Ascending aorta (tissue), 2 donors: ENCODE measurements around the gene TTC39A. TPM values are rescaled to one million over a fixed set of nuclear protein-coding genes. Genes with fewer than 3 reads are reported as not detected.

ENCODE experiments used
- DNase-seq, 2 donors: peaks; one replicate each; pipeline ENCODE4 v3.0.0-alpha.2; 2019; ENCODE audit warnings: low spot score in 2 of 2
- H3K27ac ChIP-seq, 2 donors: fragments of 200-600 bp; sonication (generic); one replicate each; pipeline ENCODE4 v1.5.1; 2016 to 2017; ENCODE audit warnings: mild to moderate bottlenecking in 1 of 2
- H3K27me3 ChIP-seq: fragments of 200-600 bp; sonication (generic); one replicate; pipeline ENCODE4 v1.5.1; 2017
- H3K36me3 ChIP-seq, 2 donors: fragments of 200-600 bp; sonication (generic); one replicate each; pipeline ENCODE4 v1.5.1; 2016
- H3K4me1 ChIP-seq, 2 donors: fragments of 200-600 bp; sonication (generic); one replicate each; pipeline ENCODE4 v1.5.1; 2016 to 2017; ENCODE audit warnings: mild to moderate bottlenecking in 1 of 2
- H3K4me3 ChIP-seq, 2 donors: fragments of 200-600 bp; sonication (generic); one replicate each; pipeline ENCODE4 v1.5.1; 2016 to 2017; ENCODE audit warnings: mild to moderate bottlenecking in 1 of 2
- H3K9me3 ChIP-seq, 2 donors: fragments of 200-600 bp; sonication (generic); one replicate each; pipeline ENCODE4 v1.5.1; 2016
- intact Hi-C: fragments of 100-400 bp; cut with DNase I; formaldehyde crosslinking; loops from one replicate; pipeline ENCODE4 v1.15.1; 2023
- total RNA-seq: library from RNA; depleted of rRNA; stranded (reverse); fragments of >200 nt; gene quantifications from one replicate; pipeline ENCODE4 v1.1.0, GENCODE V29; 2016
- TF ChIP-seq, protein P1 (sequence below), 3 experiments: fragments of 200-600 bp in 2 of 3; fragments of 450-650 bp in 1 of 3; sonication (generic) in 2 of 3; IDR thresholded peaks; one replicate each; pipeline ENCODE4 v1.5.1; 2016 to 2019; ENCODE audit warnings: antibody characterized with exemption in 3 of 3, mild to moderate bottlenecking in 1 of 3, moderate library complexity in 1 of 3

The TTC39A gene
- total RNA-seq, 1 donor from 2014 or later: not detected

DNA sequence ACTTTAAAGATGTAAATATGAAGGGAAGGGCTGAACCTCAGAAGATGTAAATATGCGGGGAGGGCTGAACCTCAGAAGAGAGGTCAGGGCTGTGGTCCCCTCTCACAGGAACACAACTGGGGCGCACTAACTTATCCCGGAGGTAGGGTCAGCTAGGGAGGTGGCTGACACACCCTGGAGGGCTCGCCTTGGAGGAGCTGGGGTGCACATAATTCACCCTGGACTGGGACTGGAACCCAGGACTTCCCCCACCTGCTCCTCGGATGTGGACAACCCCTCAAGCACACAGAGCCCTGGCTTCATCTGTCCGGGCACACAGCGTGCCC is 13.9 kb upstream of the TTC39A start:
- no peak overlapping the region for H3K27ac ChIP-seq
- TF ChIP-seq, protein P1, sequence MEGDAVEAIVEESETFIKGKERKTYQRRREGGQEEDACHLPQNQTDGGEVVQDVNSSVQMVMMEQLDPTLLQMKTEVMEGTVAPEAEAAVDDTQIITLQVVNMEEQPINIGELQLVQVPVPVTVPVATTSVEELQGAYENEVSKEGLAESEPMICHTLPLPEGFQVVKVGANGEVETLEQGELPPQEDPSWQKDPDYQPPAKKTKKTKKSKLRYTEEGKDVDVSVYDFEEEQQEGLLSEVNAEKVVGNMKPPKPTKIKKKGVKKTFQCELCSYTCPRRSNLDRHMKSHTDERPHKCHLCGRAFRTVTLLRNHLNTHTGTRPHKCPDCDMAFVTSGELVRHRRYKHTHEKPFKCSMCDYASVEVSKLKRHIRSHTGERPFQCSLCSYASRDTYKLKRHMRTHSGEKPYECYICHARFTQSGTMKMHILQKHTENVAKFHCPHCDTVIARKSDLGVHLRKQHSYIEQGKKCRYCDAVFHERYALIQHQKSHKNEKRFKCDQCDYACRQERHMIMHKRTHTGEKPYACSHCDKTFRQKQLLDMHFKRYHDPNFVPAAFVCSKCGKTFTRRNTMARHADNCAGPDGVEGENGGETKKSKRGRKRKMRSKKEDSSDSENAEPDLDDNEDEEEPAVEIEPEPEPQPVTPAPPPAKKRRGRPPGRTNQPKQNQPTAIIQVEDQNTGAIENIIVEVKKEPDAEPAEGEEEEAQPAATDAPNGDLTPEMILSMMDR (IDR thresholded peaks at IDR 0.05): no peak
- H3K36me3 ChIP-seq: no peaks in the 10 kb centered on the region
- intact Hi-C loops: no loop called here
- no peak for DNase-seq
- H3K27me3 ChIP-seq: peaks cover 12% of the 10 kb centered on the region
- peaks cover 5 to 6% of the 10 kb centered on the region in 2 donors for H3K4me1 ChIP-seq
- no peaks in the 10 kb centered on the region for H3K9me3 ChIP-seq
- H3K4me3 ChIP-seq: no peak overlapping the region

DNA sequence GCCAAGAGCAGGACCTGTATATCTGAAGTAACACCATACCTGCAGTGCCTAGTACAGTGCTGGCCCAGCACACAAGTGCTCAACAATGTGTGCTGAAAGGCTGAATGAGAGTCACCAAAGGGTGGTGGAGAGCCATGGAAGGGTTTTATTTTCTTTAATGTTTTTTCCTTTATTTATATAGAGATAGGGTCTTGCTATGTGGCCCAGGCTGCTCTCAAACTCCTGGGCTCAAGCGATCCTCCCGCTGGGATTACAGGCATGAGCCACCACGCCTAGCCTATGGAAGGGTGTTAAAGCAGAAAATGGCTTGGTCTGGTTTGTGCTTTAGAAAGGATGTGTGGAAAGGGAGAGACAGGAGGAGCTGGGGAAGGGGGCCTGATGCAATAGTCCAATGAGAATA is 13.3 kb upstream of the TTC39A start:
- intact Hi-C loops: no loop called here
- Histone ChIP-seq H3K4me3 (no peak overlapping the region), H3K9me3 (no peaks in the 10 kb centered on the region), H3K27ac (no peak overlapping the region), H3K4me1 (peaks cover 5 to 6% of the 10 kb centered on the region in 2 donors), H3K36me3 (no peaks in the 10 kb centered on the region), H3K27me3 (peaks cover 12% of the 10 kb centered on the region)
- TF ChIP-seq, protein P1 (IDR thresholded peaks at IDR 0.05): no peak
- no peak for DNase-seq

DNA sequence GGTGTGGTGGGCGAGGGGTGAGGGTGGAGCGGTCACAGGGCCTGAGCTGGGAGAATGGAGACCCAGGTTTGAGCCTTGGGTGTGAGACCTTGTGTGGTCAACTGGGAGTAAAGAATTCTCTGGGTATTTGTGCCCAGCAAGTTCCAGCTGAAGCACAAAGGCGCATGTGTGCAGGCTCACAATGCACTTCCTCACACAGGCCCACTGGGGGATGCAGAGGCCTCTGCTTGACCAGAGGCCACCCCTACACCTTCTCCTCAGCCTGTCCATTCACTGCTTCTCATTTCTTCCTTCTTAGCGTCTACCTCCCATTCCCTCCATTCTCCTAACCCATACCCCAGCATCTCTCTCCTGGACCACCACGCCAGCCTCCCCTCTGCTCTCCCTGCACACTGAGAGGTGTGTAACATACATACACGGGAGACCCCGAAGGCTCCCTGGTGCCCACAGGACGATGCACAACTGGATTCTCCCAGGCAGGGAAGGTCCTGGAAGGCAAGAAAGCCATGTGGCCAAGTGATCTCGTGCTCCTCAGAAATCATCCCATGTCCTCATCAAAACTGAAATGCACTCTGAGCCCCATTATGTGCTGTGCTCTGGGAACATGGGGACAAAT is 12.3 kb upstream of the TTC39A start:
- Histone ChIP-seq H3K4me3 (no peak overlapping the region), H3K27ac (no peak overlapping the region), H3K9me3 (no peaks in the 10 kb centered on the region), H3K4me1 (peaks cover 5 to 6% of the 10 kb centered on the region in 2 donors), H3K36me3 (no peaks in the 10 kb centered on the region), H3K27me3 (peaks cover 12% of the 10 kb centered on the region)
- DNase-seq: no peak
- TF ChIP-seq, protein P1 (IDR thresholded peaks at IDR 0.05): no peak
- intact Hi-C loops: no loop called here

DNA sequence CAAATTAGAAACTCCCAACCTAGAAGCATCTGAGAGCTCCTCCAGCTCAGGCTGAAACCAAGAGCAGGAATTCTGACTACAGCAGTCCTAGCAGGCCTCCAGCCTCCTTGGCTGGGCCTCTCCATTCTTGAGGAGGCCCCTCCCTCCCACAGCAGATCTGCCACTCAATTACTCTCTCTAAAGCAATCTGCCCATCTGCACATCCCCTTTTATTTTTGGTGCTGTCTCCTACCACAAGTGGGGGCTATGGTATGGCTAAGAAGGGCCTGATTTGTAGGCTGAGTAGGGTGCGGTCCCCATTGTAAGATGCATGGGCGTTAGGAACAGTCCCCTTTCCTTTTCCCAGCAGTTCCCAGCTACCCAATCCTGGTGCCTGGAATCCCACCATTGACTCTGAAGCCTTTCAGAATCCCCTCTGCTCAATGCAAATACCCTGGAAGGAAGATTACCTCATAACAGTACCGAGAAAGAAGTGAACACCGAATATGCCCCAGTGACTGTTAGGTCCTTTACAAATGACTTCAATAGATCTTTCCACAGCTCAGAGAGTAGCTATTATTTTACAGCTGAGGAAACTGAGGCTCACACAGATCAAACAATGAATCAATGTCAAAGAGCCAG is 11.6 kb upstream of the TTC39A start:
- Histone ChIP-seq H3K4me1 (peaks cover 5 to 6% of the 10 kb centered on the region in 2 donors), H3K27ac (no peak overlapping the region), H3K36me3 (no peaks in the 10 kb centered on the region), H3K27me3 (peaks cover 12% of the 10 kb centered on the region), H3K4me3 (no peak overlapping the region), H3K9me3 (no peaks in the 10 kb centered on the region)
- intact Hi-C loops: no loop called here
- DNase-seq: no peak
- TF ChIP-seq, protein P1 (IDR thresholded peaks at IDR 0.05): no peak

DNA sequence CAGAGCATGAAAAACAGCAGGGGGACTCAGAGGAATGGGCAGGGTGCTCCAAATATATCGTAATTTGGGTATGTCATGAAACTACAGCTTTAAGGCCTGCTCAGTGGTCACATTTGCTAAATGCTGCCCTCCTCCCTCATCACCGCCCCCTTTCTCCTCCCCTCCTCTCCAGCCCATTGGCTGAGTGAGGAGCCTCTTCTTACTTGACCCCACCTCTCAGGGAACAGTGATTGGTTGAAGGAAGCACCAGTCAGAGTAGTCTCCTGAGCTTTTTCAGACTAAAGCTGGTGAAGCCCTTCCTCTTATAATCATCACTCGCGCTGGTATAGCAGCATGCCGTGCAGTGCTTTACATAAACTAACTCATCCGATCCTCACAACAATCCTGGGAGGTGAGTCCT is 10.0 kb upstream of the TTC39A start:
- Histone ChIP-seq H3K36me3 (no peaks in the 10 kb centered on the region), H3K4me1 (peaks cover 5 to 6% of the 10 kb centered on the region in 2 donors), H3K27me3 (peaks cover 12% of the 10 kb centered on the region), H3K4me3 (no peak overlapping the region), H3K27ac (no peak overlapping the region), H3K9me3 (no peaks in the 10 kb centered on the region)
- DNase-seq: no peak
- TF ChIP-seq, protein P1 (IDR thresholded peaks at IDR 0.05): no peak
- intact Hi-C loops: no loop called here
